Endothelial cell (in vitro differentiated cells): Measurements from ENCODE around the gene ENTR1. TPM values are rescaled to one million over a fixed set of nuclear protein-coding genes. Genes with fewer than 3 reads are reported as not detected.

ENCODE experiments used
- DNase-seq: peaks from one replicate; pipeline ENCODE4 v3.0.0; 2021; ENCODE audit warnings: low spot score
- H3K27ac Mint-ChIP-seq: one replicate; pipeline ENCODE4 v1.8.0; 2021; ENCODE audit warnings: mixed read lengths, inconsistent platforms; ENCODE audit not compliant: unreplicated experiment
- H3K27me3 Mint-ChIP-seq: one replicate; pipeline ENCODE4 v1.8.0; 2021; ENCODE audit warnings: mild to moderate bottlenecking, moderate library complexity, mixed read lengths, inconsistent platforms; ENCODE audit not compliant: unreplicated experiment
- H3K36me3 Mint-ChIP-seq: one replicate; pipeline ENCODE4 v1.8.0; 2021; ENCODE audit warnings: mild to moderate bottlenecking, low read depth, mixed read lengths, inconsistent platforms; ENCODE audit not compliant: unreplicated experiment
- H3K4me1 Mint-ChIP-seq: one replicate; pipeline ENCODE4 v1.8.0; 2021; ENCODE audit warnings: mild to moderate bottlenecking, mixed read lengths, inconsistent platforms; ENCODE audit not compliant: unreplicated experiment
- H3K4me3 Mint-ChIP-seq: one replicate; pipeline ENCODE4 v1.8.0; 2021; ENCODE audit warnings: mild to moderate bottlenecking, mixed read lengths, inconsistent platforms; ENCODE audit not compliant: unreplicated experiment
- H3K9me3 Mint-ChIP-seq: one replicate; pipeline ENCODE4 v1.8.0; 2021; ENCODE audit warnings: mixed read lengths, inconsistent platforms; ENCODE audit not compliant: unreplicated experiment
- CTCF ChIP-seq: fragments of 200-600 bp; sonication (generic); IDR thresholded peaks from one replicate; pipeline ENCODE4 v1.5.0; 2021; ENCODE audit warnings: antibody characterized with exemption; ENCODE audit not compliant: unreplicated experiment
- total RNA-seq: library from RNA; stranded (reverse); fragmentation: NEBNext Ultra II Directional; extraction: Animal tissue kit (Norgen Biotek cat#: 25700); gene quantifications from one replicate; pipeline ENCODE4 v1.2.1, GENCODE V29; 2021; ENCODE audit not compliant: unreplicated experiment

The ENTR1 gene
- total RNA-seq, 1 donor from 2014 or later = 45.0 TPM

- Mint-ChIP-seq H3K36me3 (peaks cover 10% of the 10 kb centered on the region), H3K4me1 (peaks cover 16% of the 10 kb centered on the region), H3K27ac (no peak overlapping the region), H3K27me3 (peaks cover 9% of the 10 kb centered on the region), H3K9me3 (no peaks in the 10 kb centered on the region), H3K4me3 (no peak overlapping the region)
- no peak for DNase-seq
- no peak for TF ChIP-seq CTCF
Observed at GRCh38 chr9:136436055-136436634, 25.7 kb upstream of the ENTR1 start.

- peaks cover 10% of the 10 kb centered on the region for H3K36me3 Mint-ChIP-seq
- H3K4me1 Mint-ChIP-seq = peaks cover 13% of the 10 kb centered on the region
- H3K4me3 Mint-ChIP-seq = no peak overlapping the region
Observed at GRCh38 chr9:136434580-136435169, 24.3 kb upstream of the ENTR1 start.

GRCh38 chr9:136433849-136434579, 23.6 kb upstream of the ENTR1 start:
- Mint-ChIP-seq H3K36me3 (peaks cover 10% of the 10 kb centered on the region), H3K4me1 (peaks cover 13% of the 10 kb centered on the region), H3K27ac (no peak overlapping the region), H3K4me3 (no peak overlapping the region), H3K27me3 (peaks cover 8% of the 10 kb centered on the region), H3K9me3 (no peaks in the 10 kb centered on the region)
- TF ChIP-seq CTCF = no peak
- no peak for DNase-seq

More at GRCh38 chr9:136434580-136435169, 24.3 kb upstream of the ENTR1 start:
- H3K27me3 Mint-ChIP-seq = peaks cover 8% of the 10 kb centered on the region
- no peak overlapping the region for H3K27ac Mint-ChIP-seq
- no peaks in the 10 kb centered on the region for H3K9me3 Mint-ChIP-seq
- no peak for TF ChIP-seq CTCF
- no peak for DNase-seq

GRCh38 chr9:136433043-136433715, 22.8 kb upstream of the ENTR1 start:
- DNase-seq = no peak
- no peak overlapping the region for H3K4me3 Mint-ChIP-seq

More at GRCh38 chr9:136433043-136433715, 22.8 kb upstream of the ENTR1 start:
- no peak for TF ChIP-seq CTCF
- Mint-ChIP-seq H3K27ac (no peak overlapping the region), H3K36me3 (peaks cover 13% of the 10 kb centered on the region), H3K9me3 (no peaks in the 10 kb centered on the region), H3K4me1 (peaks cover 13% of the 10 kb centered on the region), H3K27me3 (peaks cover 8% of the 10 kb centered on the region)
